ENCODE results near the gene KLHDC8A.

KLHDC8A gene

DNA sequence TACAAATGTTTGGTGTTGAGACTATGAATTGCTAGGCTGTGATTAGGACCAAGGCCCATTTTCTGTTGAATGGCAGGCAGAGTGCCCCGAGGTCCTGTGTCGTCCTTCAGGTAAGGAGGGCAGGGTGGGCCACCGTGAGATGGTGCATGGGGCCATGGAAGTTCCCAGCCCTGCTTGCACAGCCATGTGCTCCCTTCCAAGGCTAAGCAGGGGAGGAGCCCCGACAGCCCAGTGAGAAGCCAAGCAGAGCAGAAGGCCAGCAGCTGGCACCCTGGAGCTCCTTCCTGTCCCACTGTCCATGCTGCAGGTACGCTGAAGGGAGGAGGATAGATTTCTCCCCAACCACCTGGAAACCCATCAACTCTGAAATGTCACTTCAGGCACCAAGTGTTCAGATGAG, 27.0 kb downstream of the KLHDC8A start:
- DNase-seq (ENCODE audit: low read depth): no peak
- H3K4me3 ChIP-seq (ENCODE audit: control insufficient read depth, low read depth, low read length): no peak overlapping the region
- TF ChIP-seq, protein P1, sequence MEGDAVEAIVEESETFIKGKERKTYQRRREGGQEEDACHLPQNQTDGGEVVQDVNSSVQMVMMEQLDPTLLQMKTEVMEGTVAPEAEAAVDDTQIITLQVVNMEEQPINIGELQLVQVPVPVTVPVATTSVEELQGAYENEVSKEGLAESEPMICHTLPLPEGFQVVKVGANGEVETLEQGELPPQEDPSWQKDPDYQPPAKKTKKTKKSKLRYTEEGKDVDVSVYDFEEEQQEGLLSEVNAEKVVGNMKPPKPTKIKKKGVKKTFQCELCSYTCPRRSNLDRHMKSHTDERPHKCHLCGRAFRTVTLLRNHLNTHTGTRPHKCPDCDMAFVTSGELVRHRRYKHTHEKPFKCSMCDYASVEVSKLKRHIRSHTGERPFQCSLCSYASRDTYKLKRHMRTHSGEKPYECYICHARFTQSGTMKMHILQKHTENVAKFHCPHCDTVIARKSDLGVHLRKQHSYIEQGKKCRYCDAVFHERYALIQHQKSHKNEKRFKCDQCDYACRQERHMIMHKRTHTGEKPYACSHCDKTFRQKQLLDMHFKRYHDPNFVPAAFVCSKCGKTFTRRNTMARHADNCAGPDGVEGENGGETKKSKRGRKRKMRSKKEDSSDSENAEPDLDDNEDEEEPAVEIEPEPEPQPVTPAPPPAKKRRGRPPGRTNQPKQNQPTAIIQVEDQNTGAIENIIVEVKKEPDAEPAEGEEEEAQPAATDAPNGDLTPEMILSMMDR (conservative IDR thresholded peaks at IDR 0.05; ENCODE audit: control insufficient read depth, insufficient read depth, low read depth, low read length): no peak

DNA sequence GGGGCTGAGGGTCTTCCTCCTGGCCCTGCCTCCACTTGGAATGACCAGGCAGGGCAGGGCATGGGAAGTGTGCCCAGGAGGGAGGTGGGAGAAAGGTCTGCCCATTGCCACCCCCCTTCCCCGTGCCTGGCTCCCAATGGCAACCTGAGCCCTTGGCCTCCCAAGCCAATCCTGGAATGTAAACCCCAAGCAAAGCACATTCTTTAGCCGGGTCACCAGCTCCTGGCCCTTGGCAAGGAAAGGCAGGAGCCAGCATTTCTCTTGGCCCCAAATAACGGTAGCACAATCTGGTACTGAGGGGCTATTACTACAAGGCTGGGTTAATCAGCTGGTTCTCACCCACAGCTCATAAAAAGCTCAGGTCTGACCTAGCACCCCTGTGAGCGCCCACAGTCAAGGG, 28.2 kb downstream of the KLHDC8A start:
- TF ChIP-seq, protein P1 (conservative IDR thresholded peaks at IDR 0.05; ENCODE audit: control insufficient read depth, insufficient read depth, low read depth, low read length): no peak
- DNase-seq (ENCODE audit: low read depth): no peak
- H3K4me3 ChIP-seq (ENCODE audit: control insufficient read depth, low read depth, low read length): no peak overlapping the region

DNA sequence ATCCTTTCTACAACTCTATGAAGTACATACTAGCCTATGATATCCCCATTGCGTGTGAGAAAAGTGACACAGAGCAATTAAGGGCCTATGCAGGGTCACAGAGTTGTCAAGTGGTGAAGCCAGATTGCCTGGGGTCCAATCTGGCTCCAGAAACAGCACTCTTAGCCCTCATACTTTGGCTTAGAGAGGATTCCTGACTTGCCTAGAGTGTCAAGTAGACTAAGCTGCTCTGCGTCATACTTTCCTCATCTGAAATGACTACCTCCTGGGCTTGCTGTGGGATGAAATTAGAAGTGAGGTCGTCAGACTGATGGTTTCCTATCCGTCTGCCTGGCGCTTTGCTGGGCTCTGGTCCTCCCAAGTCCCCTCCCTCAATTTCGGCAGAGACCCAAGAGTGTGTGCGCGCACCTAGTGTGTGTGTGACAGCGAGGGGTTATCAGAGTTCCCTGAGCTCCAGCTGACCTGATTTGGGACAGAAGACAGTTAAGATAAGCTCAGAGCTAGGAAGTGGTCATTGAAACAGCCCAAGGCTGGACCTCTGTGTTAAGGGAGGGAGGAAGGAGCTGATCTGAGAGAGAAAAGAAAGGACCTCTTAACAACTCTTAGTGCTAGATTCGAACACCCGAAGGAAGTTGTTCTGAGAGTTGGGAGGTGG, 29.8 kb downstream of the KLHDC8A start:
- DNase-seq (ENCODE audit: low read depth): no peak
- no peak overlapping the region for H3K4me3 ChIP-seq (ENCODE audit: control insufficient read depth, low read depth, low read length)
- TF ChIP-seq, protein P1 (conservative IDR thresholded peaks at IDR 0.05; ENCODE audit: control insufficient read depth, insufficient read depth, low read depth, low read length): no peak

DNA sequence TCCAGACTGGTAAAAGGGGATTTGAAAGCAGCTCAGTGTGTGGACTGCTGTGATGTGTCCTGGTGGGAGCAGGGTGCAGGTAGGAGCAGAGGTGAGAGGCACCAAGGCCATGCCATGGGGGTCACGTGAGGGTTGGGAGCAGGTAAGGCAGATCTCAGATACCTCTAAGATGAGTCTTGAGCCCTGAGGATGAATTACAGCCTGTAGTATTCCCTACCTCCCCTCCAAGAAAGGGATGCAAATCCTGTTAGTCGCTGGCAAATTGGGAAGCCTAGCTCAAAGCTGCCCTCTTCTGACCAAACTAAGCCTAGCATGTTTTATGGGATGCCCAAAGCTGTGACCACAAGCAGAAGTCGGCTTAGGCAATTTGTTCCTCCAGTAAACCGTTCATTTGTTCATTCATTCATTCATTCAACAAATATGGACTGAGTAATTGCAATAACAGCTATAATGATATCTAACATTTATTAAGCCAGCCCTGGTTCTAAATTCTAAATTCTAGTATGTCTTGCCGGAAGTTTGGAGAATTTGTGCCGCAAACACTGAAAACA, 31.3 kb downstream of the KLHDC8A start:
- DNase-seq (ENCODE audit: low read depth): peak; percentile 82
- H3K4me3 ChIP-seq (ENCODE audit: control insufficient read depth, low read depth, low read length): no peak overlapping the region
- TF ChIP-seq, protein P1 (conservative IDR thresholded peaks at IDR 0.05; ENCODE audit: control insufficient read depth, insufficient read depth, low read depth, low read length): peak; percentile 96

DNA sequence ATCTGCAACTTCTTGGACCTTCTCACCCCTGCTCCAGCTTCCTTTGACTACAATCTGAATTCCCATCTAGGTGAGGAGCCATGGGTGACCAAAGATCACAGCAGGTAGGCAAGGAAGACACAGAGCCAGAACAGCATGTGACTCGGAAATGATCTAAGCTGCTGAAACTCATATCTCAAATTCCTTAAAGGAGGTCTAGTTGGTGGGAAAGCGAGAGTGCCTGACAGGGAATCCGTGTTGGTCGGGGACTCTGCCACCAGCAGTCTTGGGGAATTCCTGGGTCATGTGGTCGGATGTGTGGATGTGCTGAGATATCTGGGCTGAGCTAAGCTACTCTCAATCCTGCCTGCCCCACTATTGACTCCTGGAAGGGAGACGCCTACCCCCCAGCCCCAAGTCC, 31.9 kb downstream of the KLHDC8A start:
- H3K4me3 ChIP-seq (ENCODE audit: control insufficient read depth, low read depth, low read length): no peak overlapping the region
- TF ChIP-seq, protein P1 (conservative IDR thresholded peaks at IDR 0.05; ENCODE audit: control insufficient read depth, insufficient read depth, low read depth, low read length): no peak
- DNase-seq (ENCODE audit: low read depth): no peak

DNA sequence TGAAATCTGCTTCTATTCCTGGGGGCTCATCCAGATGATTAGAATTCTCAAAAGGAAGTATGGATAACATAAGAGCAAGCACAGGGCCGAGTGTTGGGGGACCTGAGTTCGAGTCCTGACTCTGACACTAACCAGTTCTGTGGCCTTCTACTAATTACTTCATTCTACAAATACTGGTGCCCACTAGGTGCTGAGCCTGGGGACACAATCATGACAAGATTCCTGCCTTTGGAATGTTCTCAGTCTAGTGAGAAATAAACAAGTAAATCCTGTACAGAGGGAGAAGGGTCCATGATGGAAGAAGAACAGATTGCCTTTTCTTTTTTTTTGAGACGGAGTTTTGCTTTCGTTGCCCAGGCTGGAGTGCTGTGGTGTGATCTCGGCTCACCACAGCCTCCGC, 32.9 kb downstream of the KLHDC8A start:
- TF ChIP-seq, protein P1 (conservative IDR thresholded peaks at IDR 0.05; ENCODE audit: control insufficient read depth, insufficient read depth, low read depth, low read length): no peak
- no peak for DNase-seq (ENCODE audit: low read depth)
- H3K4me3 ChIP-seq (ENCODE audit: control insufficient read depth, low read depth, low read length): no peak overlapping the region
